GM10266 (cell line): ENCODE data around the gene MPPED2.

ENCODE experiments used
- DNase-seq: peaks from one replicate; pipeline ENCODE4 v3.0.0; 2012; ENCODE audit errors: extremely low spot score
- CTCF ChIP-seq: IDR thresholded peaks from 2 replicates; pipeline ENCODE4 v1.5.1; 2012; ENCODE audit warnings: mild to moderate bottlenecking, low read depth; ENCODE audit not compliant: control insufficient read depth, insufficient read depth; ENCODE audit errors: missing control alignments

Gene MPPED2

GRCh38 chr11:30510750-30511149 lies 75.4 kb downstream of the MPPED2 start:
- no peak for TF ChIP-seq CTCF
- DNase-seq: no peak

- DNase-seq: no peak
- no peak for TF ChIP-seq CTCF
These were observed 76.8 kb downstream of the MPPED2 start for GRCh38 chr11:30509364-30509763.

GRCh38 chr11:30508594-30508993 lies 77.6 kb downstream of the MPPED2 start:
- TF ChIP-seq CTCF: no peak
- no peak for DNase-seq

- no peak for DNase-seq
- TF ChIP-seq CTCF: no peak
These were observed 80.5 kb downstream of the MPPED2 start for GRCh38 chr11:30505603-30506002.

GRCh38 chr11:30504468-30504867 lies 81.7 kb downstream of the MPPED2 start:
- DNase-seq: no peak
- TF ChIP-seq CTCF: no peak

- no peak for TF ChIP-seq CTCF
- no peak for DNase-seq
These were observed 83.0 kb downstream of the MPPED2 start for GRCh38 chr11:30503156-30503555.

- DNase-seq: no peak
- no peak for TF ChIP-seq CTCF
These were observed 83.8 kb downstream of the MPPED2 start for GRCh38 chr11:30502305-30502704.
